Caco-2 (cell line): ENCODE results near the gene TBC1D21. TPM values are rescaled to one million over a fixed set of nuclear protein-coding genes. Genes with fewer than 3 reads are reported as not detected.

Source experiments
- BruUV-seq: library from RNA; stranded (reverse); fragments of 400-500 nt; replicated peaks from 2 replicates; lab custom pipeline; 2021; lab: Mats Ljungman, UMichigan
- CTCF ChIA-PET: fragments of 300-600 bp; sonication (Branson Sonifier 250); formaldehyde crosslinking; loops from one replicate; lab custom pipeline; 2022; ENCODE audit warnings: antibody characterized with exemption; lab: Charles Lee
- POLR2A ChIA-PET: fragments of 300-600 bp; sonication (Branson Sonifier 250); formaldehyde crosslinking; loops from one replicate; lab custom pipeline; 2022; ENCODE audit warnings: antibody characterized with exemption; lab: Charles Lee
- DNase-seq, 2 experiments: peaks; one replicate each; pipeline versions ENCODE4 v3.0.0 to v3.0.0-alpha.2; 2020 to 2022
- H3K27me3 ChIP-seq: replicated peaks from 2 replicates; pipeline ENCODE4 v1.6.0; 2011; ENCODE audit warnings: low read length; ENCODE audit not compliant: control insufficient read depth, insufficient read depth
- H3K36me3 ChIP-seq: 2 replicates; pipeline ENCODE4 v1.5.1; 2011; ENCODE audit warnings: low read length; ENCODE audit not compliant: control insufficient read depth, insufficient read depth
- H3K4me1 ChIP-seq: fragments of 250-450 bp; sonication (Bioruptor Pico); 2 replicates; pipeline ENCODE4 v1.5.1; 2020; ENCODE audit warnings: mild to moderate bottlenecking
- H3K4me3 ChIP-seq: 2 replicates; pipeline ENCODE4 v1.5.1; 2011; ENCODE audit warnings: low read depth, mild to moderate bottlenecking, control low read depth, low read length
- H3K9me3 ChIP-seq: fragments of 250-450 bp; sonication (Bioruptor Pico); 2 replicates; pipeline ENCODE4 v1.5.1; 2020; ENCODE audit warnings: mild to moderate bottlenecking, moderate library complexity
- H3K27ac Mint-ChIP-seq: one replicate; pipeline ENCODE4 v1.8.0; 2022; ENCODE audit warnings: mixed read lengths; ENCODE audit not compliant: unreplicated experiment
- H3K27me3 Mint-ChIP-seq: one replicate; pipeline ENCODE4 v1.8.0; 2022; ENCODE audit warnings: mixed read lengths; ENCODE audit not compliant: insufficient read depth, unreplicated experiment
- H3K36me3 Mint-ChIP-seq: one replicate; pipeline ENCODE4 v1.8.0; 2022; ENCODE audit warnings: mild to moderate bottlenecking, mixed read lengths; ENCODE audit not compliant: insufficient read depth, unreplicated experiment
- H3K4me1 Mint-ChIP-seq: one replicate; pipeline ENCODE4 v1.8.0; 2022; ENCODE audit warnings: low read depth, mixed read lengths; ENCODE audit not compliant: unreplicated experiment
- H3K4me3 Mint-ChIP-seq: one replicate; pipeline ENCODE4 v1.8.0; 2022; ENCODE audit warnings: mild to moderate bottlenecking, moderate library complexity, mixed read lengths; ENCODE audit not compliant: unreplicated experiment
- H3K9me3 Mint-ChIP-seq: one replicate; pipeline ENCODE4 v1.8.0; 2022; ENCODE audit warnings: mixed read lengths; ENCODE audit not compliant: unreplicated experiment
- CTCF ChIP-seq, 2 experiments: fragments of 200-600 bp in 1 of 2; IDR thresholded peaks; 1 replicate in 1 of 2; 2 replicates in 1 of 2; pipeline versions ENCODE4 v1.5.1 to v1.8.0; 2011 to 2022; ENCODE audit warnings: antibody characterized with exemption in 1 of 2, control low read depth in 1 of 2, inconsistent platforms in 1 of 2, low read depth in 1 of 2, low read length in 1 of 2, mild to moderate bottlenecking in 1 of 2, moderate library complexity in 1 of 2; ENCODE audit not compliant: insufficient read depth in 1 of 2, severe bottlenecking in 1 of 2, unreplicated experiment in 1 of 2
- intact Hi-C: fragments of 100-400 bp; cut with micrococcal nuclease; formaldehyde crosslinking; loops from one replicate; pipeline ENCODE4 v1.10.0; 2022; ENCODE audit not compliant: unreplicated experiment
- total RNA-seq: library from RNA; stranded (reverse); gene quantifications from 2 replicates; pipeline ENCODE4 v1.2.3, GENCODE V29; 2022

TBC1D21 gene
- total RNA-seq, 1 experiment from 2014 or later, result not detected

DNA sequence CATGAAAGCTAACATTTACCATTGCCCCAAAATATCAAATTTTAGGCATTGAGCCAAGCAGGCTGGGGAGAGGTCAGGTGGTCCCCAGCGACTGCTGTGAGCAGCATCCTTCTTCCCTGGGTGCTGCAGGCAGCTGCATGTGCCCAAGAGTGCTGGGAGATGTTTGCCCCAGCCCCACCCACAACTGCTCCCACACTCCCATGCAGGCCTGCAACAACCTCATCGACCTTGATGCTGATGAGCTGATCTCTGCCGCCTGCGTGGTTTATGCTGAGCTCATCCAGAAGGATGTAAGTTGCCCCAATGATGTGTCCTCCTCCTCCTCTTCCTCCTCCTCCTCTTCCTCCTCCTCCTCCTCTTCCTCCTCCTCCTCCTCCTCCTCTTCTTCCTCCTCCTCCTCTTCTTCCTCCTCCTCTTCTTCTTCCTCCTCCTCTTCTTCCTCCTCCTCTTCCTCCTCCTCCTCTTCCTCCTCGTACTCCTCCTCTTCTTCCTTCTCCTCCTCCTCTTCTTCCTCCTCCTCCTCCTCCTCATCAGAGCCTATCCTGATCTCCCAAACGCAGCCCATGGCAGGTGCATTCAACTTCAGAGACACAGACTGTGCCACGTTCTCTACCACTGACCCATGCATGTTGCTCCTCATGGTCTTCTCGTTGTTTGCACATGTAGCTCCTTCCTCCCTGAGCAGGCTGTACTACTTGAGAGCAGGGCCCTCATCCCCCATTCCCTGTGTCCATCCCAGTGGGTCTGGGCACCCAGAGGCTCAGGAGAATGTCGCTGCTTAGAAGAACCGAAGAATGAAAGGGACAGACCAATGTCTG lies 15.1 kb downstream of the TBC1D21 start:
- TF ChIP-seq CTCF (IDR thresholded peaks at IDR 0.05; ENCODE audit: insufficient read depth in 1 of 2, low read depth in 1 of 2, low read length in 1 of 2, severe bottlenecking in 1 of 2, unreplicated experiment in 1 of 2), result no peak
- Histone ChIP-seq H3K9me3 (no peaks in the 10 kb centered on the region), H3K36me3 (no peaks in the 10 kb centered on the region), H3K4me3 (no peak overlapping the region), H3K27me3 (no peaks in the 10 kb centered on the region), H3K4me1 (no peaks in the 10 kb centered on the region)
- peaks cover 4% of the 10 kb centered on the region for H3K27me3 Mint-ChIP-seq
- H3K36me3 Mint-ChIP-seq, result no peaks in the 10 kb centered on the region
- H3K27ac Mint-ChIP-seq, result no peak overlapping the region
- intact Hi-C loops, result no loop called here
- no TSS peak for BruUV-seq
- DNase-seq, result peak in 1 of 2 experiments; percentile 10
- no peaks in the 10 kb centered on the region for H3K4me1 Mint-ChIP-seq
- H3K4me3 Mint-ChIP-seq, result no peak overlapping the region
- ChIA-PET POLR2A (no interaction called here), CTCF (no interaction called here)
- H3K9me3 Mint-ChIP-seq, result peaks cover 14% of the 10 kb centered on the region

DNA sequence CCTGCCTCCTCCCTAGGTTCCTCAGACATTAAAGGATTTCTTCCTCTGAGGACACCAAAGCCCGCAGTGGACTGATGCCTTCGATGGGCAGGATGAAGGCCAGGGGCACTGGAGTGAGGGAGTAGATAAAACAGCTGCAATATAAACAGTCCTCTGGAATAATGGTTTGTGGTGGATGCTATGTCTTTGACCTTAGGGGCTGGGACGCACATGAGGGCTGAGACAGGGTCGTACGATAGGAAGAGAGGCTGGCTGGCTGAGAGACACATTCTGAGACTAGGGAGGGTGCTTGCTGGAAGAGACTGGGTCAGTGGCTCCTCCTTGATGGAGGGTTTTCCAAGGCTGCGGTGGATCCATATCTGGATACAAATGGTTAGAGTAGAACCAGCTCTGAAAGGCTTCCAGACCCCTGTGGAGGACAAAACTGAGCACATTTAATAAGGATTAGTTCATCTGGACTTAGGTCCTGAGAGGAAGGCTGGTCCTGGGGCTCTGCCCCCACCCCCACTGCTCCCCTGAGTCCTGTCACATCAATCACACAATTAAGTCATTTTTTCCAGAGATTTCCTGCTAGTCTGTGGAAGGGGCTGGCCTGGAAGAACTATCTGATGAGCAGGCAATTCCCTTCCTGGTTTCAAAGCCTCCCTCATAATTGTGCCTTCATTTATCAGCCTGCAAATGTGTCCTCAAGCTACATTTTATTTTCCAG lies 15.8 kb downstream of the TBC1D21 start:
- no peak overlapping the region for H3K27ac Mint-ChIP-seq
- H3K9me3 Mint-ChIP-seq, result peaks cover 14% of the 10 kb centered on the region
- peak in 1 of 2 experiments; percentile 6 for DNase-seq
- no peak overlapping the region for H3K4me3 Mint-ChIP-seq
- no peaks in the 10 kb centered on the region for H3K4me1 Mint-ChIP-seq
- BruUV-seq, result no TSS peak
- H3K27me3 Mint-ChIP-seq, result peaks cover 4% of the 10 kb centered on the region
- ChIA-PET CTCF (no interaction called here), POLR2A (no interaction called here)
- Histone ChIP-seq H3K36me3 (no peaks in the 10 kb centered on the region), H3K4me1 (no peaks in the 10 kb centered on the region), H3K27me3 (no peaks in the 10 kb centered on the region), H3K9me3 (no peaks in the 10 kb centered on the region), H3K4me3 (no peak overlapping the region)
- H3K36me3 Mint-ChIP-seq, result no peaks in the 10 kb centered on the region
- intact Hi-C loops, result no loop called here
- TF ChIP-seq CTCF (IDR thresholded peaks at IDR 0.05; ENCODE audit: insufficient read depth in 1 of 2, low read depth in 1 of 2, low read length in 1 of 2, severe bottlenecking in 1 of 2, unreplicated experiment in 1 of 2), result no peak

DNA sequence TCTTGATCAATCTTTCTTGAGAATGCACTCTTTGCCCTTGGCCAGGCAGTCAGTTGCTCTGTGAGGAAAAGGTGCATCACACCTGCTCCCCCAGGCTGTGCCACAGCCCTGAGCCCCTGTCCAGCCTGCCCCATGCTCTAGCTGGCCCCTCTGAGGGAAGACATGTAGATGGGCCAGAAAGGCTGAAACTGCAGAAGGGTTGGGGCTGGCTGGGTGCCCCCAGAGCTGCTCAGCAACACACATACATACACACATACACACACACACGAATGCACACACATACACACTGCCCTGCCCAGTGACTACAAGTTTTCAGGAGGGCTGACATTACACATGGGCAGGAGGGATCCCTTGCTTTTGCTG lies 16.4 kb downstream of the TBC1D21 start:
- no peak overlapping the region for H3K27ac Mint-ChIP-seq
- no peaks in the 10 kb centered on the region for H3K27me3 ChIP-seq
- H3K4me3 Mint-ChIP-seq, result no peak overlapping the region
- DNase-seq, result no peak
- POLR2A ChIA-PET, result no interaction called here
- no peaks in the 10 kb centered on the region for H3K4me1 Mint-ChIP-seq
- no peaks in the 10 kb centered on the region for H3K9me3 ChIP-seq
- H3K4me3 ChIP-seq, result no peak overlapping the region
- peaks cover 4% of the 10 kb centered on the region for H3K27me3 Mint-ChIP-seq
- no peak for TF ChIP-seq CTCF (IDR thresholded peaks at IDR 0.05; ENCODE audit: insufficient read depth in 1 of 2, low read depth in 1 of 2, low read length in 1 of 2, severe bottlenecking in 1 of 2, unreplicated experiment in 1 of 2)
- H3K36me3 Mint-ChIP-seq, result no peaks in the 10 kb centered on the region
- intact Hi-C loops, result no loop called here
- BruUV-seq, result no TSS peak
- CTCF ChIA-PET, result interaction anchor here (1.0 kb wide), 1 partner anchor 16 kb away, joined by 3 read pairs; no protein-coding TSS in a partner anchor
- no peaks in the 10 kb centered on the region for H3K4me1 ChIP-seq
- peaks cover 14% of the 10 kb centered on the region for H3K9me3 Mint-ChIP-seq
- no peaks in the 10 kb centered on the region for H3K36me3 ChIP-seq
